ENCODE data around the gene SPATA12. TPM values are rescaled to one million over a fixed set of nuclear protein-coding genes. Genes with fewer than 3 reads are reported as not detected.

SPATA12 gene
- total and polyA plus RNA-seq, 2 donors (not counting 3 experiments of a cell fraction or from before 2014, with no cell fraction given), result 0.18 TPM; not detected in 1

DNA sequence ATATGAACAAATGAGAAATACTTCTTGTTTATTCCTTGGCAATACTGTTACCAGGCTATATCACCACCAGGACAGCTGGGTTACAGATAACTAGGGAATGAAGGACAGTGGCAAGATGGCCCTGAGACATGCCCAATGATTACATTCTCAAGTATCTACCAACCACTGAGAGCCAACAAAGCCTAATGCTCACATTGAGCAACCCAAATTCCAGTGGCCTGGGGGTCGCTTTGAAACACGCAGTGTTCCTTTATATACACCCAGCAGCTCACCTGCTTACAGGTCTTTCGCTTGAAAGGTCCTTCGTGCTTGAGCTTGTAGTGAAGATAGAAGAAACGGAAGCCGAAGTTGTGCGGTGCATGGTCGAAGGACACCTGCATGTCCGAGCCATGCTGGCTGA, 45.1 kb downstream of the SPATA12 start:
- no peaks in the 10 kb centered on the region for H4K20me1 ChIP-seq (replicated peaks; ENCODE audit: control insufficient read depth, extremely low read depth, insufficient read depth, low read length)
- H3K4me1 ChIP-seq (ENCODE audit: control insufficient read depth, extremely low read depth, insufficient read depth, low read length), result no peaks in the 10 kb centered on the region
- H3K27ac ChIP-seq (ENCODE audit: insufficient read depth, low read depth, low read length), result no peak overlapping the region
- H3K27me3 ChIP-seq (ENCODE audit: control insufficient read depth in 2 of 2, insufficient read depth in 2 of 2, low read length in 2 of 2), result peaks cover 5 to 7% of the 10 kb centered on the region in 2 experiments
- no TSS peak for BruUV-seq (replicated peaks)
- no peak overlapping the region for H3K9ac ChIP-seq (replicated peaks; ENCODE audit: extremely low read depth, insufficient read depth, low read length)
- ChIA-PET POLR2A (no interaction called here), CTCF (no interaction called here)
- no peaks in the 10 kb centered on the region for H3K9me3 ChIP-seq (replicated peaks; ENCODE audit: control insufficient read depth, insufficient read depth, low read length)
- no peak overlapping the region for H3K4me2 ChIP-seq (ENCODE audit: insufficient read depth, low read length)
- no peak for DNase-seq (ENCODE audit: low read depth, low spot score)
- H2AFZ ChIP-seq (ENCODE audit: low read depth, low read length), result no peak overlapping the region
- dilution Hi-C loops (cut with MboI; ENCODE audit: extremely low pct_ligation_motif_present, low sequenced_read_pairs) (no loop called here), intact Hi-C loops (cut with micrococcal nuclease) (no loop called here)
- FAIRE-seq, result no peak
- TF ChIP-seq MYC (IDR thresholded peaks at IDR 0.05; ENCODE audit: low read depth, low read length), result no peak
- no peak for TF ChIP-seq FOS (IDR thresholded peaks at IDR 0.05; ENCODE audit: borderline replicate concordance, insufficient read depth, low read length)
- TF ChIP-seq POLR2AphosphoS5 (IDR thresholded peaks at IDR 0.05; ENCODE audit: insufficient read depth, low read depth, low read length), result no peak
- no peak for TF ChIP-seq GATA2 (IDR thresholded peaks at IDR 0.05; ENCODE audit: insufficient read depth, insufficient read length, low read depth, low read length)
- TF ChIP-seq, protein P1, sequence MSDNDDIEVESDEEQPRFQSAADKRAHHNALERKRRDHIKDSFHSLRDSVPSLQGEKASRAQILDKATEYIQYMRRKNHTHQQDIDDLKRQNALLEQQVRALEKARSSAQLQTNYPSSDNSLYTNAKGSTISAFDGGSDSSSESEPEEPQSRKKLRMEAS (IDR thresholded peaks at IDR 0.05; ENCODE audit: insufficient read depth, insufficient read length), result no peak
- H3K79me2 ChIP-seq (ENCODE audit: control insufficient read depth, insufficient read depth, low read length), result no peaks in the 10 kb centered on the region
- H3K36me3 ChIP-seq (ENCODE audit: control insufficient read depth in 2 of 2, extremely low read depth in 1 of 2, insufficient read depth in 2 of 2, low read length in 2 of 2), result no peaks in the 10 kb centered on the region
- H3K4me3 ChIP-seq (replicated peaks in 1 of 3; ENCODE audit: insufficient read depth in 1 of 3, low read depth in 1 of 3, low read length in 3 of 3), result no peak overlapping the region
- H3K9me1 ChIP-seq (replicated peaks; ENCODE audit: control insufficient read depth, extremely low read depth, insufficient read depth, low read length), result no peaks in the 10 kb centered on the region

DNA sequence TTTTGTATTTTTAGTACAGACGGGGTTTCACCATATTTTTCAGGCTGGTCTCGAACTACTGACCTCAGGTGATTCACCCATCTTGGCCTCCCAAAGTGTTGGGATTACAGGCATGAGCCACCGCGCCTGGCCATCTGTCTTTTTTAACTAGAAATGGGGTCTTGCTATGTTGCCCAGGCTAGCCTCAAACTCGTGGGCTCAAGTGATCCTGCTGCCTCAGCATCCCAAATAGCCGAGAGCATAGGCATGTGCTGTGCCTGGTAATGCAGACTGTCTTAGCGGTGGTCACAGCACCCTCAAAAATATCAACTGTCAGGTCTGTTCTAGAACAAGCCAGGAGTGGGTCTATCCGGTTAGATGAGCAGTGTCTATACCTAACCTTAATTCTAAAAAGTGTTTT, 48.2 kb downstream of the SPATA12 start:
- dilution Hi-C loops (cut with MboI; ENCODE audit: extremely low pct_ligation_motif_present, low sequenced_read_pairs), result no loop called here

More for the DNA sequence above, 48.2 kb downstream of the SPATA12 start:
- FAIRE-seq (no peak), DNase-seq (ENCODE audit: low read depth, low spot score) (no peak)
- Histone ChIP-seq H3K4me2 (ENCODE audit: insufficient read depth, low read length) (no peak overlapping the region), H4K20me1 (replicated peaks; ENCODE audit: control insufficient read depth, extremely low read depth, insufficient read depth, low read length) (no peaks in the 10 kb centered on the region), H3K4me1 (ENCODE audit: control insufficient read depth, extremely low read depth, insufficient read depth, low read length) (no peaks in the 10 kb centered on the region), H3K4me3 (replicated peaks in 1 of 3; ENCODE audit: insufficient read depth in 1 of 3, low read depth in 1 of 3, low read length in 3 of 3) (no peak overlapping the region), H3K27me3 (ENCODE audit: control insufficient read depth in 2 of 2, insufficient read depth in 2 of 2, low read length in 2 of 2) (peaks cover 5 to 8% of the 10 kb centered on the region in 2 experiments), H3K9ac (replicated peaks; ENCODE audit: extremely low read depth, insufficient read depth, low read length) (no peak overlapping the region), H3K79me2 (ENCODE audit: control insufficient read depth, insufficient read depth, low read length) (no peaks in the 10 kb centered on the region), H2AFZ (ENCODE audit: low read depth, low read length) (no peak overlapping the region), H3K36me3 (ENCODE audit: control insufficient read depth in 2 of 2, extremely low read depth in 1 of 2, insufficient read depth in 2 of 2, low read length in 2 of 2) (no peaks in the 10 kb centered on the region), H3K9me3 (replicated peaks; ENCODE audit: control insufficient read depth, insufficient read depth, low read length) (no peaks in the 10 kb centered on the region), H3K9me1 (replicated peaks; ENCODE audit: control insufficient read depth, extremely low read depth, insufficient read depth, low read length) (no peaks in the 10 kb centered on the region), H3K27ac (ENCODE audit: insufficient read depth, low read depth, low read length) (no peak overlapping the region)
- ChIA-PET POLR2A (no interaction called here), CTCF (no interaction called here)
- intact Hi-C loops (cut with micrococcal nuclease), result no loop called here
- TF ChIP-seq, protein P2, sequence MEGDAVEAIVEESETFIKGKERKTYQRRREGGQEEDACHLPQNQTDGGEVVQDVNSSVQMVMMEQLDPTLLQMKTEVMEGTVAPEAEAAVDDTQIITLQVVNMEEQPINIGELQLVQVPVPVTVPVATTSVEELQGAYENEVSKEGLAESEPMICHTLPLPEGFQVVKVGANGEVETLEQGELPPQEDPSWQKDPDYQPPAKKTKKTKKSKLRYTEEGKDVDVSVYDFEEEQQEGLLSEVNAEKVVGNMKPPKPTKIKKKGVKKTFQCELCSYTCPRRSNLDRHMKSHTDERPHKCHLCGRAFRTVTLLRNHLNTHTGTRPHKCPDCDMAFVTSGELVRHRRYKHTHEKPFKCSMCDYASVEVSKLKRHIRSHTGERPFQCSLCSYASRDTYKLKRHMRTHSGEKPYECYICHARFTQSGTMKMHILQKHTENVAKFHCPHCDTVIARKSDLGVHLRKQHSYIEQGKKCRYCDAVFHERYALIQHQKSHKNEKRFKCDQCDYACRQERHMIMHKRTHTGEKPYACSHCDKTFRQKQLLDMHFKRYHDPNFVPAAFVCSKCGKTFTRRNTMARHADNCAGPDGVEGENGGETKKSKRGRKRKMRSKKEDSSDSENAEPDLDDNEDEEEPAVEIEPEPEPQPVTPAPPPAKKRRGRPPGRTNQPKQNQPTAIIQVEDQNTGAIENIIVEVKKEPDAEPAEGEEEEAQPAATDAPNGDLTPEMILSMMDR (IDR thresholded peaks at IDR 0.05; ENCODE audit: extremely low read depth in 1 of 2, insufficient read depth in 1 of 2, low read depth in 1 of 2, low read length in 2 of 2), result no peak
- TF ChIP-seq GATA2 (IDR thresholded peaks at IDR 0.05; ENCODE audit: insufficient read depth, insufficient read length, low read depth, low read length) (no peak), MYC (IDR thresholded peaks at IDR 0.05; ENCODE audit: low read depth, low read length) (no peak), JUN (IDR thresholded peaks at IDR 0.05; ENCODE audit: borderline replicate concordance, insufficient read depth, insufficient read length, low read depth) (no peak), POLR2A (IDR thresholded peaks at IDR 0.05; ENCODE audit: low read depth, low read length) (no peak), EZH2 (IDR thresholded peaks at IDR 0.05; ENCODE audit: borderline replicate concordance, low read depth, low read length, severe bottlenecking) (no peak)
- no TSS peak for BruUV-seq (replicated peaks)

All from endothelial cell of umbilical vein (primary cell).